Subcutaneous adipose tissue (tissue), 4 donors: ENCODE data around the gene POU2AF3. TPM values are rescaled to one million over a fixed set of nuclear protein-coding genes. Genes with fewer than 3 reads are reported as not detected.

ENCODE experiments used
- total RNA-seq, 4 donors: library from RNA; depleted of rRNA; stranded (reverse); fragments of >200 nt; gene quantifications; one replicate each; pipeline ENCODE4 v1.1.0, GENCODE V29; 2016
- TF ChIP-seq, protein P1 (sequence below): fragments of 450-650 bp; IDR thresholded peaks from one replicate; pipeline ENCODE4 v1.5.1; 2016; ENCODE audit warnings: low read depth, mild to moderate bottlenecking, control low read depth, antibody characterized with exemption, moderate library complexity

The POU2AF3 gene
- total RNA-seq, 4 donors from 2014 or later, result 0.68 to 4.0 (median 1.9) TPM

DNA sequence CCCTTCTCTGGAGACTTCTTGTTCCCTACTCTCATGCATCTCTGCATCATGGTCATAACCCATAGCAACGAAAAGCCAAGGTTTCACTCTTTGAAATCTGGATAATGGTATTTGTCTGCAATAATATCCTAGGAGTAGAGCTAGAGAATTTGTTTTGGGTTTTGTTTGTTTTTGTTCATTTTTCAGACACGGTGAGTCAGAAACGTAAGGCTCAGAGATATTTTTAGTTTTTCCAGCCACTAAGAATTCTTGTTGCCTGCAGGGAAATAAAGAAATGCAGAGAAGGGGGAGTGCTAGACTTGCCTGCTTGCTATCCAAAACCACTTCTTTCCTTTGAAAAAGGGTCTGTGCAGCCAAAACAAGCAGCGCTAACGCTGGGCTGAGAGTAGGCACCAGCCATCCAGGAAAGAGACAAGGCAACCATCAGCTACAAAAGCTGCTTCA is 26.0 kb downstream of the POU2AF3 start:
- TF ChIP-seq, protein P1, sequence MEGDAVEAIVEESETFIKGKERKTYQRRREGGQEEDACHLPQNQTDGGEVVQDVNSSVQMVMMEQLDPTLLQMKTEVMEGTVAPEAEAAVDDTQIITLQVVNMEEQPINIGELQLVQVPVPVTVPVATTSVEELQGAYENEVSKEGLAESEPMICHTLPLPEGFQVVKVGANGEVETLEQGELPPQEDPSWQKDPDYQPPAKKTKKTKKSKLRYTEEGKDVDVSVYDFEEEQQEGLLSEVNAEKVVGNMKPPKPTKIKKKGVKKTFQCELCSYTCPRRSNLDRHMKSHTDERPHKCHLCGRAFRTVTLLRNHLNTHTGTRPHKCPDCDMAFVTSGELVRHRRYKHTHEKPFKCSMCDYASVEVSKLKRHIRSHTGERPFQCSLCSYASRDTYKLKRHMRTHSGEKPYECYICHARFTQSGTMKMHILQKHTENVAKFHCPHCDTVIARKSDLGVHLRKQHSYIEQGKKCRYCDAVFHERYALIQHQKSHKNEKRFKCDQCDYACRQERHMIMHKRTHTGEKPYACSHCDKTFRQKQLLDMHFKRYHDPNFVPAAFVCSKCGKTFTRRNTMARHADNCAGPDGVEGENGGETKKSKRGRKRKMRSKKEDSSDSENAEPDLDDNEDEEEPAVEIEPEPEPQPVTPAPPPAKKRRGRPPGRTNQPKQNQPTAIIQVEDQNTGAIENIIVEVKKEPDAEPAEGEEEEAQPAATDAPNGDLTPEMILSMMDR, result no peak

DNA sequence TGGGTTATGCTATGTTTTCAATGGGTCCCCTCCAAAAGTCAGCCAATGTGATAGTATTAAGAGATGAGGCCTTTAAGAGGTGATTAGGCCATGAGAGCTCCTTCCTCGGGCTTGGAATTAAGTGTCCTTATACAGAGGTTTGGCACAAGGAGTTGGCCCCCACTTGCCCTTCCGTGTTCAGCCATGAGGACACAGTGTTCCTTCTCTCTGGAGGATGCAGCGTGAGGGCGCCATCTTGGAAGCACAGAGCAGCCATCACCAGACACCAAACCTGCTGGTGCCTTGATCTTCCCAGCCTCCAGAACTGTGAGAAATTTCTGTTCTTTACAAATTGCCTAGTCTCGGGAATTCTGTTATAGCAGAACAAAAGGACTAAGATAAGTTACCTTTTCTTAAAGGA is 26.9 kb downstream of the POU2AF3 start:
- TF ChIP-seq, protein P1, result no peak

DNA sequence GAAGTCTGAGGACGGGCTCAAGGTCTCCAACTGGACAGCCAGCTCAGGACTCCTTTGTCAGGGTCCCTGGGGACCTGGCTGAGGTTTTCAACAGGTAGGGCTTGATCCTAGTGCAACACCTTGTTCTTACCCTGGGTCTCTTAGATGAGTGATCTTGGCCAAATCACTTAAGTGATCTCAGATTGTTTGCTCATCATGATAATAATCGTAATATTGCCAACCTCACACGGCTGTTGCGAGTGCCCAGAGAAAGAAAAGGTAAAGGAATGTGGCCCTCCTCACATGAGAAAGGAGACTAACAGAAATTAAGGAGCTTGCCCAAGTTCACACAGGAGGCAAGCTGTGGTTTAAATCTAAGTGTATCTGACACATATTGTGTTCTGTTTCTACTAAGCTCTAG is 28.5 kb downstream of the POU2AF3 start:
- TF ChIP-seq, protein P1, result no peak

DNA sequence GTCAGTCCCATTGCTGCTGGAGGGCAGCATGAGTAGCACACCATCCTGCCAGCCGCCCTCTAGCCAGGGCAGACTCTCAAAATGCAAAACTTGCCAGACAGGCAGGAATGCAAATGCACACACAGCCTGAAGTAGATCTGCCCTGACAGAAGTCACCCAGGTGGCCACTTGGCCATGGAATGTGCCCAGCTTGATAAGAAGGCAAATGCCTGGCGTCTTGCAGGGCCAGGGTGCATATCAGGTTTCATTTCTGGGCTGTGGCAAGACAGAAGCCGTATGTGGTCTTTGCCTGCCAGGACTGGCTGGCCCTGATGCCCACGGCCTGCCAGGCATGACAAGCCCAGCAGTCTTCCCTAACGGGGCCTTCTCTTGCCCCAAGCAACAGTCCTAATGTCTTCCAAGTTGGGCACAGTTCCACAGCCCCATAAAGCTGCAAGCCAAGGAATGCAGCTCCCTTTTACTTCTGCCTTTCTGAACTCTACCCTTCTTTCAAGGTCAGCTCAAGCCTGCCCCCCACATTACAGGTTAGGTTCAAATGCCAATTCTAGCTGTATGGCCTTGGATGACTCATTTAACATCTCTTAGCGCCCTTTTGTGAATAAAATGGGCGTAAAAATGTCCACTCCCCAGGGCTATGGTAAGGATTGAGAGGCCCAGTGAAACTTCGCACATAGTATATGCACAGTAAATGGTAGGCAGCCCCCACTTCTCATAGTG is 29.7 kb downstream of the POU2AF3 start:
- TF ChIP-seq, protein P1, result no peak

DNA sequence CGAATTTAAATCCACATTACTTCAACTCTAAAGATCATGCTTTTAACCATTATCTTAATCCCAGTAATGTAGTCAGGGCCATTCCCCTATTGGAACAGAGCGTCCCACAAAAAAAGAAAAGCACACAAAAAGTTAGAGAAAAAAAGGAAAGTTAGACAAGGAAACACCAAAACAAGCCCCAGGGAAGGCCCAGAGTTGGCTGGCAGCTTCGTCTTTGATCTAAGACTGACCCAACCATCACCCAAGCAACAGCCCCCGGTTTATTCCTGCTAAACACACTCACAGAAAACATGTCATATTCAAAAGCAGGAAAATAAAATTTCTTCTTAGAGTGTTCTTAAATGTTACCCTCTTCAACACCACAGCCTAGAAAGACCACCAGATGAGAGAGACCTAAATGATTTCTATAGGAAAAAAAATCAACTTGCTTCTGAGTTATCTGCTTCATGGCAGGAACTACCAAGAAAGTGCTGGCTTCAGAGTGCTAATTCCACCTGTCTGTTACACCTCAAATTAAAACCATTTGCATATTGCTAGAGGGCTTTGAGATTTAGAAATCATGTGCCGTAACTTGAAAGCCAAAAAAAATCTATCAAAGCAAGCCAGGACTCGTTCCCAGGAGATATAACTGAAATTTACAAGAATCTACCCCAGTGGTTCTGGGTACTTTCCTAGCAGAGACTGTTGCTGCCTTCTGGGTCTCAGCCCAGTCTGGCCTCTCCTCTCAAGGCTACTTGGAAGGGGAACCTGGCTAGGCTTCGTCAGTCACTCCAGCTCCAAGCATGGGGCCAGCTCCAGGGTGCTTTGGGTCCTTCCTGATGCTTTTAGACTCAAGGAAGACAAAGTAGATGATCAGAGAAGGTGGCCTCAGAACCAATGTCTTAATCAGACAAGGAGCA is 31.2 kb downstream of the POU2AF3 start:
- TF ChIP-seq, protein P1, result no peak

DNA sequence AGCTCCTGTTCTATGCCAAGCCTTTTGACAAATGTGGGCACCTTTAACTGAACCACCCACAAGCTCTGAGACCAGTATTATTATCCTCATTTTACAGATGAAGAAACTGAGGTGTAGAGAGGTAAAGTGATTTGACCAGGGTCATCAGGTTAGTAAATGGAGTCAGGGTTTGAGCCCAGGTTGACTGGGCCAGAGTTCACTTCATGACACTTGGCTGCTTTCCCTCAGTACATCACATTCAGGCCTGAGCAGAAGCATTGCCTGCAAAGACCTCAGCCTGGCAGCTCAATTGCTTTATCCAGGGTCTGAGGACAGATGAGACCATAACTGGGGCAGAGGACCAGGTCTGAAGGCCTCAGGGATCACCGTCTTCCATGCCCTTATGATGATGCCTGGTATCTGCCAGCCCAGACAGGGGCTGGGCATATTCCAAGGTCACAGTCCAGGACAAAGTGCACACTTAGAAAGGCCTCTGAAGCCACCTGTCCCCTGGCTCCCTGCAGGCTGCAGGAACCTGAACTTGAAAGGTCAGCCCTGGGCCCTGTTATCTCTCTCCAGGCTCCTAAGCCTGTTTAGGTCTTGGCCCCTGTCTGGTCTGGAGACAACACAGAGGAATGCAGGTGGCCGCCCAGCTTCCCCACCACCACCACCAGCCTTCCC is 32.0 kb downstream of the POU2AF3 start:
- TF ChIP-seq, protein P1, result no peak
